Neural cell (in vitro differentiated cells): ENCODE data around the gene ITGB1BP1. TPM values are rescaled to one million over a fixed set of nuclear protein-coding genes. Genes with fewer than 3 reads are reported as not detected.

Source experiments
- H2AFZ ChIP-seq: fragments of 200-600, 300-800 bp; sonication (generic), shearing (Covaris generic); 2 replicates; pipeline ENCODE4 v1.6.0; 2014; ENCODE audit warnings: low read depth, mild to moderate bottlenecking, antibody characterized with exemption, low read length, moderate library complexity
- H3F3A ChIP-seq: fragments of 200-600 bp; shearing (Covaris generic); 2 replicates; pipeline ENCODE4 v1.6.1; 2016; ENCODE audit warnings: mild to moderate bottlenecking, moderate library complexity, mixed read lengths, antibody characterized with exemption, low read length; ENCODE audit not compliant: insufficient read depth, poor library complexity, severe bottlenecking
- H3K27ac ChIP-seq: fragments of 200-600, 300-800 bp; sonication (generic), shearing (Covaris generic); 2 replicates; pipeline ENCODE4 v1.5.1; 2014; ENCODE audit warnings: mild to moderate bottlenecking, low read length, moderate library complexity
- H3K27me3 ChIP-seq: fragments of 300-800, 200-600 bp; sonication (generic), shearing (Covaris generic); 2 replicates; pipeline ENCODE4 v1.6.0; 2014; ENCODE audit warnings: mild to moderate bottlenecking, low read depth, low read length, moderate library complexity; ENCODE audit not compliant: insufficient read depth
- H3K36me3 ChIP-seq: fragments of 300-800, 200-600 bp; sonication (generic), shearing (Covaris generic); 2 replicates; pipeline ENCODE4 v1.5.1; 2014; ENCODE audit warnings: mild to moderate bottlenecking, antibody characterized with exemption, low read length, moderate library complexity; ENCODE audit not compliant: insufficient read depth
- H3K4me2 ChIP-seq: fragments of 300-800, 200-600 bp; sonication (generic), shearing (Covaris generic); 2 replicates; pipeline ENCODE4 v1.6.0; 2014; ENCODE audit warnings: mild to moderate bottlenecking, low read length
- H3K4me3 ChIP-seq: fragments of 300-800, 200-600 bp; sonication (generic), shearing (Covaris generic); 2 replicates; pipeline ENCODE4 v1.5.1; 2014; ENCODE audit warnings: mild to moderate bottlenecking, low read length, moderate library complexity
- H3K79me2 ChIP-seq: fragments of 200-600 bp; shearing (Covaris generic); replicated peaks from 2 replicates; pipeline ENCODE4 v1.6.0; 2014; ENCODE audit warnings: mild to moderate bottlenecking, low read length, moderate library complexity; ENCODE audit not compliant: insufficient read depth
- H3K9ac ChIP-seq: fragments of 300-800, 200-600 bp; sonication (generic), shearing (Covaris generic); 2 replicates; pipeline ENCODE4 v1.6.1; 2016; ENCODE audit warnings: mild to moderate bottlenecking, low read length, mixed read lengths
- H3K9me2 ChIP-seq: fragments of 200-600 bp; shearing (Covaris generic); 2 replicates; pipeline ENCODE4 v1.6.1; 2016; ENCODE audit warnings: mild to moderate bottlenecking, low read length, mixed read lengths; ENCODE audit not compliant: insufficient read depth
- H3K9me3 ChIP-seq: fragments of 200-600, 300-800 bp; sonication (generic), shearing (Covaris generic); 2 replicates; pipeline ENCODE4 v1.6.1; 2016; ENCODE audit warnings: mild to moderate bottlenecking, mixed run types, low read length, moderate library complexity, mixed read lengths
- H4K20me1 ChIP-seq: fragments of 200-600 bp; shearing (Covaris generic); 2 replicates; pipeline ENCODE4 v1.6.1; 2016; ENCODE audit warnings: mild to moderate bottlenecking, mixed run types; ENCODE audit not compliant: insufficient read depth
- EP300 ChIP-seq: fragments of 450-650 bp; conservative IDR thresholded peaks from 2 replicates; pipeline ENCODE4 v1.6.1; 2014; ENCODE audit warnings: antibody characterized with exemption, mild to moderate bottlenecking, moderate library complexity; ENCODE audit not compliant: poor library complexity, severe bottlenecking
- MXI1 ChIP-seq: fragments of 450-650 bp; conservative IDR thresholded peaks from 2 replicates; pipeline ENCODE4 v1.6.1; 2014; ENCODE audit warnings: antibody characterized with exemption, mild to moderate bottlenecking; ENCODE audit not compliant: poor library complexity, severe bottlenecking
- POLR2AphosphoS5 ChIP-seq: IDR thresholded peaks from 2 replicates; pipeline ENCODE4 v1.6.1; 2012
- TAF1 ChIP-seq: IDR thresholded peaks from 2 replicates; pipeline ENCODE4 v1.6.1; 2012; ENCODE audit warnings: low read depth
- polyA plus RNA-seq: library from polyadenylated mRNA; depleted of rRNA; stranded (reverse); fragments of >200 nt; gene quantifications from 2 replicates; pipeline ENCODE4 v1.2.3, GENCODE V29; 2014
- TF ChIP-seq, protein P1 (sequence below): IDR thresholded peaks from 2 replicates; pipeline ENCODE4 v1.6.1; 2012; ENCODE audit warnings: borderline replicate concordance

Gene ITGB1BP1
- polyA plus RNA-seq, 1 donor from 2014 or later: 98.0 TPM

DNA sequence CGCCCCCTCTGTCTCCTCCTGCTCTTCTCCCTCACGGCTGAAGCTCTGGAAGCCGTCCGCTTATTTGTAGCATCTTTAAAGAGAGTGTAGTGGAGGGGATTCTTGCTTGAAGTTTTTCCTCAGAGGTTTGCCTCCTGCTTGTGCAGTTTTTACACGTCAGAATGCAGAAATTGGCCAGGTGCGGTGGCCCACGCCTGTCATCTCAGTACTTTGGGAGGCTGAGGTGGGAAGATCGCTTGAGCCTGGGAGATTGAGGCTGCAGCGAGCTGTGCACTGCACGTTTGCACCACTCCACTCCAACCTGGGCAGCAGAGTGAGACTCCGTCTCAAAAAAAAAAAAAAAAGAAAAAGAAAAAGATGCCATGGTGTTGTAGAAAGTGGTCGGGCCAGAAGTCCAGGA, 69.0 kb downstream of the ITGB1BP1 start:
- H3K9me3 ChIP-seq: no peaks in the 10 kb centered on the region
- H3K9ac ChIP-seq: no peak overlapping the region
- no peak overlapping the region for H3K4me3 ChIP-seq
- no peaks in the 10 kb centered on the region for H4K20me1 ChIP-seq
- H3K4me2 ChIP-seq: no peak overlapping the region
- no peaks in the 10 kb centered on the region for H3F3A ChIP-seq
- H3K27me3 ChIP-seq: no peaks in the 10 kb centered on the region
- H3K79me2 ChIP-seq: no peaks in the 10 kb centered on the region
- peaks cover 21% of the 10 kb centered on the region for H3K36me3 ChIP-seq
- H3K9me2 ChIP-seq: no peaks in the 10 kb centered on the region
- H3K27ac ChIP-seq: no peak overlapping the region
- H2AFZ ChIP-seq: no peak overlapping the region
- TF ChIP-seq EP300 (no peak), MXI1 (no peak), TAF1 (no peak), POLR2AphosphoS5 (no peak)
- TF ChIP-seq, protein P1, sequence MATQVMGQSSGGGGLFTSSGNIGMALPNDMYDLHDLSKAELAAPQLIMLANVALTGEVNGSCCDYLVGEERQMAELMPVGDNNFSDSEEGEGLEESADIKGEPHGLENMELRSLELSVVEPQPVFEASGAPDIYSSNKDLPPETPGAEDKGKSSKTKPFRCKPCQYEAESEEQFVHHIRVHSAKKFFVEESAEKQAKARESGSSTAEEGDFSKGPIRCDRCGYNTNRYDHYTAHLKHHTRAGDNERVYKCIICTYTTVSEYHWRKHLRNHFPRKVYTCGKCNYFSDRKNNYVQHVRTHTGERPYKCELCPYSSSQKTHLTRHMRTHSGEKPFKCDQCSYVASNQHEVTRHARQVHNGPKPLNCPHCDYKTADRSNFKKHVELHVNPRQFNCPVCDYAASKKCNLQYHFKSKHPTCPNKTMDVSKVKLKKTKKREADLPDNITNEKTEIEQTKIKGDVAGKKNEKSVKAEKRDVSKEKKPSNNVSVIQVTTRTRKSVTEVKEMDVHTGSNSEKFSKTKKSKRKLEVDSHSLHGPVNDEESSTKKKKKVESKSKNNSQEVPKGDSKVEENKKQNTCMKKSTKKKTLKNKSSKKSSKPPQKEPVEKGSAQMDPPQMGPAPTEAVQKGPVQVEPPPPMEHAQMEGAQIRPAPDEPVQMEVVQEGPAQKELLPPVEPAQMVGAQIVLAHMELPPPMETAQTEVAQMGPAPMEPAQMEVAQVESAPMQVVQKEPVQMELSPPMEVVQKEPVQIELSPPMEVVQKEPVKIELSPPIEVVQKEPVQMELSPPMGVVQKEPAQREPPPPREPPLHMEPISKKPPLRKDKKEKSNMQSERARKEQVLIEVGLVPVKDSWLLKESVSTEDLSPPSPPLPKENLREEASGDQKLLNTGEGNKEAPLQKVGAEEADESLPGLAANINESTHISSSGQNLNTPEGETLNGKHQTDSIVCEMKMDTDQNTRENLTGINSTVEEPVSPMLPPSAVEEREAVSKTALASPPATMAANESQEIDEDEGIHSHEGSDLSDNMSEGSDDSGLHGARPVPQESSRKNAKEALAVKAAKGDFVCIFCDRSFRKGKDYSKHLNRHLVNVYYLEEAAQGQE: no peak

Other genes with a start within 250 kb of the ITGB1BP1 start
- 41.0 and 54.6 TPM in 2 replicates for gene ASAP2, start 216.7 kb downstream of the ITGB1BP1 start, polyA plus RNA-seq
- gene CPSF3, start 126 bp upstream of the ITGB1BP1 start, polyA plus RNA-seq: 54.3 and 56.0 TPM in 2 replicates
- gene IAH1, start 51.0 kb upstream of the ITGB1BP1 start, polyA plus RNA-seq: 33.0 and 44.2 TPM in 2 replicates
- 32.3 and 32.6 TPM in 2 replicates for gene ADAM17, start 132.3 kb upstream of the ITGB1BP1 start, polyA plus RNA-seq
- 1,332 and 1,446 TPM in 2 replicates for gene YWHAQ, start 207.5 kb upstream of the ITGB1BP1 start, polyA plus RNA-seq